Measurements from ENCODE around the gene MLF2. TPM values are rescaled to one million over a fixed set of nuclear protein-coding genes. Genes with fewer than 3 reads are reported as not detected.
A peak's percentile ranks its signal among the peaks of the same experiment; 100 is the strongest.

The MLF2 gene
- total RNA-seq, 1 donor from 2014 or later = 102 TPM

- Mint-ChIP-seq H3K9me3 (no peaks in the 10 kb centered on the region), H3K27me3 (no peaks in the 10 kb centered on the region), H3K27ac (no peak overlapping the region), H3K4me3 (no peak overlapping the region), H3K36me3 (ENCODE audit: low read depth) (peaks cover 32% of the 10 kb centered on the region), H3K4me1 (no peaks in the 10 kb centered on the region)
- CTCF ChIA-PET = interaction anchor here (1.0 to 2.0 kb wide), 2 partner anchors 18 to 31 kb away, joined by 3 to 6 read pairs; partner anchors contain the start of gene MLF2
- ATAC-seq (ENCODE audit: low read depth) (peak; percentile 62), DNase-seq (no peak)
- POLR2A ChIA-PET = interaction anchor here (1.6 kb wide), 1 partner anchor 12 kb away, joined by 4 read pairs; the partner anchor contains the start of gene COPS7A
- TF ChIP-seq CTCF (IDR thresholded peaks at IDR 0.05) = no peak
- intact Hi-C loops (cut with micrococcal nuclease) = loop anchor here (1.0 kb wide), 3 partner anchors 31 to 90 kb away; partner anchors contain the start of gene PTMS
Observed at GRCh38 chr12:6735448-6736191, 17.3 kb downstream of the MLF2 start.

GRCh38 chr12:6734506-6735387, 18.2 kb downstream of the MLF2 start:
- no peak overlapping the region for H3K27ac Mint-ChIP-seq

GRCh38 chr12:6730169-6730568, 22.8 kb downstream of the MLF2 start:
- ATAC-seq (ENCODE audit: low read depth) = no peak
- Mint-ChIP-seq H3K36me3 (ENCODE audit: low read depth) (peaks cover 66% of the 10 kb centered on the region), H3K4me3 (no peak overlapping the region), H3K27me3 (no peaks in the 10 kb centered on the region), H3K4me1 (peaks cover 11% of the 10 kb centered on the region), H3K9me3 (no peaks in the 10 kb centered on the region), H3K27ac (no peak overlapping the region)
- ChIA-PET POLR2A (interaction anchor here (1.1 to 1.3 kb wide), 2 partner anchors 23 to 33 kb away, joined by 3 to 4 read pairs; partner anchors contain the start of gene MLF2), CTCF (no interaction called here)
- intact Hi-C loops (cut with micrococcal nuclease) = no loop called here
- DNase-seq = no peak
- no peak for TF ChIP-seq CTCF (IDR thresholded peaks at IDR 0.05)

More at GRCh38 chr12:6734506-6735387, 18.2 kb downstream of the MLF2 start:
- no peak for TF ChIP-seq CTCF (IDR thresholded peaks at IDR 0.05)
- intact Hi-C loops (cut with micrococcal nuclease) = loop anchor here (1.0 kb wide), 3 partner anchors 32 to 91 kb away; partner anchors contain the start of gene PTMS
- no peak for ATAC-seq (ENCODE audit: low read depth)
- ChIA-PET POLR2A (interaction anchor here (0.7 kb wide), 1 partner anchor 19 kb away, joined by 4 read pairs; the partner anchor contains the start of gene MLF2), CTCF (interaction anchor here (1.0 to 2.0 kb wide), 3 partner anchors 10 to 32 kb away, joined by 3 to 6 read pairs (median 4); partner anchors contain the start of genes COPS7A and MLF2)
- Mint-ChIP-seq H3K4me1 (peaks cover 6% of the 10 kb centered on the region), H3K36me3 (ENCODE audit: low read depth) (peaks cover 40% of the 10 kb centered on the region), H3K4me3 (no peak overlapping the region), H3K27me3 (no peaks in the 10 kb centered on the region), H3K9me3 (no peaks in the 10 kb centered on the region)
- DNase-seq = no peak

- ATAC-seq (ENCODE audit: low read depth) (no peak), DNase-seq (no peak)
- CTCF ChIA-PET = no interaction called here
- no peak for TF ChIP-seq CTCF (IDR thresholded peaks at IDR 0.05)
- Mint-ChIP-seq H3K27ac (no peak overlapping the region), H3K4me1 (peaks cover 19% of the 10 kb centered on the region), H3K4me3 (no peak overlapping the region), H3K9me3 (no peaks in the 10 kb centered on the region), H3K36me3 (ENCODE audit: low read depth) (peaks cover 60% of the 10 kb centered on the region), H3K27me3 (no peaks in the 10 kb centered on the region)
- intact Hi-C loops (cut with micrococcal nuclease) = no loop called here
- POLR2A ChIA-PET = interaction anchor here (1.1 kb wide), 1 partner anchor 24 kb away, joined by 3 read pairs; the partner anchor contains the start of gene MLF2
Observed at GRCh38 chr12:6729186-6729585, 23.8 kb downstream of the MLF2 start.
